GM10266 (cell line): Measurements from ENCODE around the gene DLGAP1.
"Not testable (repeated sequence)": the region's sequence is repeated elsewhere in the genome, so short reads cannot be mapped to it uniquely, and the experiment has no call there.

Experiments used
- DNase-seq: peaks from one replicate; pipeline ENCODE4 v3.0.0; 2012; ENCODE audit errors: extremely low spot score
- CTCF ChIP-seq: IDR thresholded peaks from 2 replicates; pipeline ENCODE4 v1.5.1; 2012; ENCODE audit warnings: mild to moderate bottlenecking, low read depth; ENCODE audit not compliant: control insufficient read depth, insufficient read depth; ENCODE audit errors: missing control alignments

DLGAP1 gene

GRCh38 chr18:3652380-3653262 lies 802.5 kb downstream of the DLGAP1 start:
- no peak for TF ChIP-seq CTCF
- no peak for DNase-seq

- no peak for DNase-seq
- no peak for TF ChIP-seq CTCF
Observed at GRCh38 chr18:3651266-3651665, 803.8 kb downstream of the DLGAP1 start.

- DNase-seq, result not testable (repeated sequence)
Observed at GRCh38 chr18:3650521-3651042, 804.5 kb downstream of the DLGAP1 start.

- no peak for TF ChIP-seq CTCF
- no peak for DNase-seq
Observed at GRCh38 chr18:3649633-3650426, 805.3 kb downstream of the DLGAP1 start.

GRCh38 chr18:3649135-3649632 lies 805.9 kb downstream of the DLGAP1 start:
- no peak for TF ChIP-seq CTCF
- DNase-seq, result no peak

- DNase-seq, result no peak
- no peak for TF ChIP-seq CTCF
Observed at GRCh38 chr18:3648641-3649040, 806.5 kb downstream of the DLGAP1 start.

- no peak for TF ChIP-seq CTCF
- DNase-seq, result no peak
Observed at GRCh38 chr18:3648200-3648599, 806.9 kb downstream of the DLGAP1 start.
